Stimulated activated CD8-positive, alpha-beta memory T cell treated with anti-CD3 and anti-CD28 coated beads, Interleukin-12 subunit alpha, Interleukin-12 subunit beta, amount 100 ng/mL, for 4 hours (primary cell): ENCODE results near the gene RAD51B.

Experiments used
- DNase-seq: peaks from one replicate; pipeline ENCODE4 v3.0.0-alpha.2; 2020; ENCODE audit warnings: low read depth

The RAD51B gene

DNA sequence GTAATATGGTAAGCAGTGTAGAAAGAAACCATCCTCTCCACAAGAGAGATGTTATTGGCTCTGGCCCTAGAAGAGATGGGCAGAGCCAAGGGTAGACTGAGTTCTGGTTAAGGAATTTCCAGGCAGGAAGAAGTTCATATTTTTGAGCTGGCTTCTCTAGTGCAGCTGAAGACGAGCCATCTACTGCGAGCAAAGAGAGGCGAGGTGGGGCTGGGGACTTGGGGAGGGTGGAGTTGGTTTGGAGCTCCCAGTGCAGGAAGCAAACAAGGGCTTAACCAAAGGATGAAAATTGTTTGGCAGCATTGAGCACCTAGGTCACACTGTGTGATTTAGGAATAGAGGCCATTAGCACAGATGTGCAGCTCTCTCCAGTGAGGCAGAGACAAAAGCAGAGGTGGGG is 733.7 kb downstream of the RAD51B start:
- DNase-seq, result no peak

DNA sequence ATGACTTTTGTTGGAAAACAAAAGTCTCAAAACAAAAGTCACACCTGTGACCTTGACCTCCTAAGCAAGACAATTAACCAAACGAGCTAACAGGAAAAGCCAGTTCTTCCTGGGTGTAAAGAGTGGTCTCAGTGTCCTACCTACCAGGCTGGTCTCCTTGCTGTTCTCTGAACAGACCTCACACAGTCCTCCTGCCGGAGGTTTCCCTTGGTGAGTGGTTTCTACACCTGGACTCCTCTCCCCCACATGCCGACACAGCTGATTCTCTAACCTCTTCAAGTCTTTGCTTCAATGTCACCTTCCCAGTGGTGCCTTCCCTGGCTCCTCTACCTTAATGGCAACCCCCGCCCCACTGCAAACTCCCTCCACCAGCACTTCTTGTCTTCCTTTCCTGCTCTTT is 734.7 kb downstream of the RAD51B start:
- no peak for DNase-seq

DNA sequence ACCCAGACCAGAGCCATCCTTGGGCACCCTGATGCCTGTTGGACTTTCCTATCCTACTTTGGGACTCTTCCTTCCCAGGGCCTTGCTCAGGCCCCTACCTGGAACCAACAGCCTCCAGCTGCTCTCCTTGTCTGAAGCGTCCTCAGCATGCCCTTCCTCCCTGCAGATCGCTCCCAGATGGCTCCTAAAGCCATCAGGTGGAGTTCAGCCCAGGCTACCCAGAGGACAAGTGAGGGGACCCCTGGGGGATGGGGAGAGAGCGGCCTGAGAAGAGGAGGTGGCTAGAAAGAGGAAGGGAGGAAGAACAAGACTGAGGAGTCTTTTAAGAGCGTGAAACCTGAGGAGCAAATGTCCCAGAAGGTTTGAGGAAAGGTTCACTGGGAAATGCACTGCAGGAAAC is 736.7 kb downstream of the RAD51B start:
- DNase-seq, result no peak

DNA sequence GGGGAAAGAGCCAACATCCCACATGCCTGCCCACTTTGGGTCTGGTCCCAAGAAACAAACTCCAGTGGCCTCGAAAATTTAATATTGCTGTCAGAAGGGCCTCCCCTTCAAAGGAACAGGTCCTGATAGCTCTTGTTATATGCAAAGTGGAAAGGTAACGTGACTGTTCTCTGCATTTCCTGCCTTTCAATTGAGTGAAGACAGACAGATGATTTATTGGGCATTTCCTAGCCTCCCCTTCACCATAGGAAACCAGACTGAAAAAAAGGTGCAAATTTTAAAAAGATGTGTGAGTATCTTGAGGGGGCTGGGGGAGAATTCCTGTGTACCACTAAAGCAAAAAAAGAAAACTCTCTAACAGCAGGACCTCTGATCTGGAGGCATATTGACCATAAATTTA is 738.1 kb downstream of the RAD51B start:
- DNase-seq, result no peak

DNA sequence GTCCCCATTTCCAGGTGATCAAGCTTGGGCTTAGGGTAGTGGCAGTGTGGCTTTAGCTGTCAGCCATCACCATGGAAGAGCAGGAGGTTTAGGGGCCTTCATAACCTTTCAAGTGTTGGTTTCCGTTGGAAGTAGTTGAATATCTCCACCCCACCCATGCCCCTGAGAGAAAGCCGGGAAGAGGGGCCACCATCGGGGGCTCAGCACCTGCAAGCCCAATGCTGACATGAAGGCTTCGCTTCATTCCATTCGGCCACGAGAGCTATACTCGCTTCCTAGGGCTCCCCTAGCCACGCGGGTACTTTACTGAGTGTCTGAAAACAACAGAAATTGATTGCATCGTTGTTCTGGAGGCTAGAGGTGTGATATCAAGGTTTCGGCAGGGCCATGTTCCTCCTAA is 738.5 kb downstream of the RAD51B start:
- DNase-seq, result no peak

DNA sequence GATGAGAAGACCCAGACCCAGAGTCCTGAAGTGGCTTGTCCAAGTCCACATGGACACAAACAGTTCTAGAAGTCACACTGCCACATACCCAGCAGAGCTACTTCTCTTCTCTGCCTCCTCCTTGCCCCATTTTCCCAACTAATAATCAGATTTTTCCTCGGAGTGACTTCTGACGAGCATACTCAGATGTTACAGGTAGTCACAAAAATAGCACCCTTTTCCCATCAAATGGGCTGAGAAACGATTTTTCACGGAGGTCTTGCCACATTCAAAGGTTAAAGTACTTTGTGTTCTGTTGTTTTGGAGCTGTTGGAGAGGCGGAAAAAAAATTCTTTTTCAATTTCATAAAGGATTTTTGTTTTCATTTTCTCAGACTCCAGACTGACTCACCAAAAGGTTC is 740.4 kb downstream of the RAD51B start:
- no peak for DNase-seq

DNA sequence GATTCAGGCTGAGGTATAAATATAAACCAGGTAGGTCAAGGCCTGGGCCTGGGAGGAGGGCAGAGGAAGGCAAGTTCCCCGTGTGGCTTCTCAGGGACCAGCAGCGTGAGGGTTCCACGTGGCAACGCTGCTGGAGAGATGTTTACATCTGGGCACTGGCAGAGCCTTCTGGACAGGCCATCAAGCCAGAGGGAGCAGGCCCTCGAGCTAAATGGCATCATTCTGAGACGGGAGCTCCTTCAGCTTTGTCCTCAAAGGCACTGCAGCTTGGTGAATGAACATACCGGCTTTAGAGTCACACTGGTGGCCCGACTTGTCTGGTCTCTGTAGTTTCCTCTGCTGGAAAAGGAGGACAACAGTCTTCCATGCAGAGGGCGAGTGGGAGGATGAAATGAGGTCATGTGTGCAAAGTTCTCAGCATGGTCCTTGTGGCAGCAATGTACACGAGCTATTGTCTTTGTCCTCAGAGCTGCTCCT is 742.0 kb downstream of the RAD51B start:
- DNase-seq, result no peak

DNA sequence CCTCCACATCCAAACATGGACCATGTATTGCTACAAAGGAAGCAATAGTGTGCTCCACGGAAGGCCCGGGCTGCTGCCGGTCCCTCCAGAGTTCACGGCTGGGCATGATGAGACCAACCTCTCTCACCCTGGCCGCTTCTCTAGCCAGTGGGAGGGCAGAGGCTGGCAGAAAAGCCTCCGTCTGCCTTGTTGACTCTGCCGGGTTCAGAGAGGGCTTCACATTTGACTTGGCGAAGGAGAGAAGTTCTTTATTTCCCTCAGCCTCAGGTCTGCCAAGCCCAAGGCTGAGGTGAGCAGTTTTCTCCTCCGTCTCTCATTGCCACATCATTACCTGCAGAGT is 743.3 kb downstream of the RAD51B start:
- DNase-seq, result no peak

DNA sequence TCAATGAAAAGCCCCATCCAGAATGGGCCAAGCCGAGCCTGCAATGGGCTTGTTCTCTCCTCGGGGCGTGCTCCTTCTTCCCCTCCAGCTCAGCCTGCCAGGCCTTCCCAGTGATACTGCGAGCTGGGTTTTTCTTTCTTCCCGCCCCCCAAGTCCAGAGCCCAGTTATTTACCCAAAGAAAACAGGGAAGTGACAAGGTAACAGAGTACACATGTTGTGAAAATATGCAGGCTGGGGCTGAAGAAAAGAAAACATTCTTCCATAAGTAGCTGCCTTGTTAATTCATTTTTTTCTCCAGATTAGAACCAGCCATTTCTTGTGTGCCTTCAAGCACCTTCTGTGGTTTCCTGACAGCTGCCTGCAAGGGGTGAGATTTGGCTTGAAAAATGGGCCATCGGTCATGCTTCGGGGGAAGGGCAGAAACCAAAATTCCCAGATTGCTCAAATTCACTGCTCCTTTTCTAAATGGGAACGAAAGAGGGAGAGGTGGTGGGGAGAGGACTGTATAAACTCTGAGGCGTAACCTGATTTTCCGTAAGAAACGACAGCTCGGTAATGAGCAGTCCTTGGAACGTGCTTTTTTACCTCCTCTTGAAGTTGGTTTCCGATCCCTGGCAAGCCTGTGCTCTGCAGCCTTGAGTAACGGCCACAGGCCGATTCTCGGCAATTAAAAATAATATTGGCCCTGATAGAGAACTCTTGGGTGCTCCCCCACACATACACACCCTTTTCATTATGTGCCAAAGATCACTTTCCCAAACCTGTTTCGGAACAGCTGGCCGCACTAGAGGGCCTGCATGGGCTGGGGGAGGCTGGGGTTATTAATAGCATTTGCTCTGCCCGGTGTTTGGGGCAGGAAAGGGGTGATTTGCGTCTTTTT is 743.9 kb downstream of the RAD51B start:
- no peak for DNase-seq

DNA sequence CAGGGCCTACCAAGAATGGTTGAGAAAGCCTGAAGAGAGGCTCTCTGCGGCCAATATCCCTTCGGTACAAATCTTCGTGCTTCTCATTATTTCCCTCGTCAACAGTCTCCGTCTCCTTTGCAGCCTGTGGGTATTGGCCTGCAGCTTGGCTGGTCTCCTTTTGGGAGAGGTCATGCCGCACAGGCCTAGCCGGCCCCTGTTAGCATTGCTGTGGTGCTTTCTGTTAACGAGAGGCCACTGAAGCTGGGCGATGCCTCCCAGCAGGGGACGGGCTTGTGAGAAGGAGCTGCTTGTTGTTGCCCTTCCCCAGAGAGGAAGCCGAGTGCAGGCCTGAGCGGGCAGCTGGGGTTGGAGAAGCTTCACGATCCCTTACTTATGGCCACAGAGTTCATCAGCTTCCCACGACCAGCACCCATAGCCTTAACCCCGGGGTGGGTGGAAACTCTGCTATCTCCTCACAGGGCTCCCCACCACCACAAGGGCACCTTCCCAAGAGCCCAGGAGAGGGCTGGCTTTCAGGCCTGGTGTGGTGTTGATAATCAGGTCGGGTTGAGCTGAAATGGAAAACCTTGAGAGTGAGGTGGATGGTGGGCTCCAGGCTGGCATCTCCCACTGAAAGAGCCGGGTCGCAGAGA is 744.7 kb downstream of the RAD51B start:
- no peak for DNase-seq

DNA sequence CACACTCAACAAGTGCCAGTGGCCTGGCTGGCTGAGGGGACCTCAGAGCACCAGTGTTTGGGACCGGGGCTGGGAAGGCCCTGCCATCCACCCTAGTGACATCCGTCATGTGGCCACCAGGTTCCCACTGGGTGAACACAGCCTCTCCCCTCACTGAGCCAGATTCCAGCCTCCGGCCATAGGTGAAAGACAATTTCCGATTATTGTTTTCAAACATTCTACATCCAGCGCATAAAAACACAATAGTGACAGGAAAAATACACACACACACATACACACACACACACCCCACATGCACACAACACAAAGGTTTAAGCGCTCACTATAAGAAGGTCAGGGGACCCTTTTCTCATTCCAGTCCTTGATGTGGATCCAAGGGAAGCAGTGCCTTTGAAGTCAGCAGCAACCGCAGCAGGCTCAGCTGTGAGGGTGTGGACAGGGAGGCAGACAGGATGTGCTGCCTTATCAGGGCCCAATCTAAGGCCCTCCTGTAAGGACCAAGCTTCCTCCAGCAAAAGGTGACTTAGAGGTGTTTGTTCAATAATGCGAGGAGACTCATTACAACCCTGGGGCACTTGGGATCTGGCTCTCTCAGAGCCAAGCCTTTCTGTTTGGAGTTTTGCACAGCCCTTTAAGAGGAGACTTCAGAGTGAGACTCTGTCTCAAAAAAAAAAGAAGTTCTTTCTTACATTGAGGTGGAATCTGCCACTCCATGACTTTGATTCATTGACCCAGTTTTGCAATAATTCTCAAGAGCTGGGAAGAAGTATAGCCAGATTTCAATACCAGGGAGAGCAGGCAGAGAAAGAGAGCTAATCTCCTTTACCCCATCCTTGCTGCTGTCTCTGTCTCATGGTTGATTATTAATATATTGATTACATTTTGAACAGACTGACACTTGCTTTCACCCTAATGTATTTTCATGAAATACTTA is 745.5 kb downstream of the RAD51B start:
- DNase-seq, result no peak

DNA sequence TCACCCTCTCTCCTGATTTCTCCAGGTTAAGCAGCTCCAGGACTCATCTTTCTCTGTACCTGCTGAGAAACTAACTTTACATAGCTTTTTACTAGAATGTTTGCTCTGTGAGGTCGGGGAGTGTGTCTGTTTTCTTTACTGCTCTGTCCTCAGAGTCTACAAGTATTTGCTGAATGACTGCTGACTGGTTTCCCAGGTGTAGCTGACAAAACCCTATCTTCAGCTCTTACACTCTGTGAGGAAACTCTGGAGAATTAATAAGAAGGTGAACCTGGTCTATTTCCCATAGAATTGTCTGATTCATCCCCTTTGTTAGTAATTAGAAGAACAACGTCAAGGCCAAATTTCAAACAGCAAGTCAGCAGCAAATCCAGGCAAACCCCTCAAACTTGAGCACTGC is 746.5 kb downstream of the RAD51B start:
- DNase-seq, result no peak

DNA sequence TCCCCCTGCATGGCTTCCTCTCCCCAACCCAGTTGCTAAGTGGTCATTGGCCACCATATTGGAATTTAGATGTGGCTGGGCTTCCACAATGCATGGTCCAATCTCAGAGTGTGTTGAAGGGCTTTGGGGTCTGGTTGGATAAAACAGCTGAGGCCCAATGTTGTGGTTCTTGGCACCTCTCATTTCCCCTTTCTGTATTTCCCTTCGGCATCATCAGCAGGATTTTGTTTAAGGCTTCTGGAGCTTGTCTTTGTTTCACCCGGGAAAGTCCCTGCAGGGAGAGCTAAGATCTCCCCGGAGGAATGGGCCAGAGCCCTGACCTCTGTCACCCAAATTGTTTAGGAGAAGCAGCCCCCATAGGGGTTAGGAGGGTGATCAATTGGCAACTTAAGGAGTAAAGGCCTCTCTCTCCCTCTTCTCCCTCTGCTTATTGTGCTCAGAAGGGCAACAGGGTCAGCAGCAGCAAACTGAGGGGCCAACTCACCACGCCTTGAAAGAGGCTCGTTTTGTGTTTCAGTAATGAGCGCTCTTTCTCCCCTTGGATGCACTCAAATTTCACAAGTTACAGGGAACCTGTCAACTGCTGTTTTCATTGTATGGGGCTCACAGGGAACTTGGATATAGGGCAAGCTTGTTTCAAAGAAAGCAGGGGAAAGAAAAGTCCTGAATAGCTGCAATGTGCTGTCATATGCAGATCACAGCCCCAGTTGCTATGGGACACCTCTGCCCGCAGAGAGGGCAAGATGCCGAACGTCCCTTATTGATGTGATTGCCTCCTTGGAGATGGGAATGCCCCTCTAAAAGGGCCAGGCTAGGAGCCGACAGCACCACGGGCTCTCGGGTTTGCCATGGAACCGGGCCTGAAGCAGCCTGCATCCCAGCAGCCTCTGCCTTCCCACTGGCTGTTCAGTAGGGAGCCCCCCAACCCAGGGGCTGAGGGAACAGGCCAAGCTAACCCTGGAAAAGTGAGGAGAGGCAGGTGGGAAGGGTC is 749.6 kb downstream of the RAD51B start:
- DNase-seq, result no peak

DNA sequence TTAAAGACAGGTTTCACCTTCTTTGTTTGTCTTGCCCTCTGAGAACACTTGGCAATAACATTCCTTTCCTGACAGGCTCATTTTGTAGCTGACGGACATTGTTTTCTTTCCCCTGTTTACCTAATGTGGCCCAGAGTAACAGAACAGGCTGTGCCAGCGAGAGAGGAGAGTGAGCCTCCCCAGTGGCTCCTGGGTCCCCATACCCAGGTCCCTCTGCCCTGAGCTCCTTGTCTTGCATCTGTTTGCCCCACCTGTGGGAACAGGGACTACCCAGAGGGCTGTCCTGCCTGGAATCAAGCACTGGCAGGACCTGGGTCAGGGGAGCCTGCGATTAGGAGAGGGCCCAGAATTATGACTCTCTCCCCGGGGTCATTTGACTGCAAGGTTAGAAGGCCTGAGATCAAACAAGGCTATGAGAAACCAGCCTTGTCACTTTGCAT is 750.4 kb downstream of the RAD51B start:
- no peak for DNase-seq

DNA sequence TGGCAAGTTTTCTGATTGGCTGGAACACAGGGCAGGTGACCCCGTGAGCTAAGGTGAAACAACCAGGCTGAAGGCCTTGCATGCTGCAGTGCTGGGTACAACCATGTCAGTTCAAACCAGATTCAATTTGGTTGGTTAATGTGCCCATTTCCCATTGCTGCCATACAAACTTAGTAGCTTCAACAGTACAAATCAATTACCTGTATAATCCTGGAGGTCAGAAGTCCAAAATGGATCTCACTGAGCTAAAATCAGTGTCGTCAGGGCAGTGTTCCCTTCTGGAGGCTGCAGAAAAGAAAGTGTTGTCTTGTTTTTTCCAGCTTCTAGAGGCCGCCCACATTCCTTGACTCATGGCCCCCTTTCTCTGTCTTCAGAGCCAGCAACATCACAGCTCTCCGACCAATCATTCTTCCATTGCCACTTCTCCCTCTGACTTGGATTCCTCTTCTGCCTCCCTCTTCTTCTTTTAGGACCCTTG is 751.6 kb downstream of the RAD51B start:
- DNase-seq, result no peak

DNA sequence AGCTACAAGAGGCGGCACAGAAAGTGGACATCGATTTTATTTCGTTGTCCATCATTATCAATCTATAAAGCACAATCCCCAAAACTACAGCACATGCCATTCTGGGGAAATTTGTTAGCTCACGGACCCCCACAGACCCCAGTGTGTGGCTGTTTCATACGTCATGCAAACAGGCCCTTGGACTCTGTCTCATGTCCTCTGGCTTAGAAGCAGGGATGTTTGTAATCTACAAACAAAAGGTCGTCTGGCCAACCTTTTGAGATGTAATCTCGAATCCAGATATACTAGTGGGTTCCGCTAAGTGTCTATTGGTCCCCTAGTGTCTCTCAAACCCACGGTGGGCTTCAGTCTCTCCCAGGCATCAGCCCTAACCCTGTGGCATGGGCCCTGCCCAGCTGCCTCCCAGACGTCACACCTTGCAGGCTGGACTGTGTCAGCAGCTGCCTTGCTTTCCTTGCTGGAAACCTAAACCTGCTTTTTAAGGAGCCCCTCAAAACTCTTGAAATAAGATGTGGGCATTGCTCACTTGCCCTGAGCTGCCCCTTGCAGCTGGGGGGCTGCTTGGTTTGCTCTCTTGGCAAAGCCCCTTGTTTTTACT is 752.4 kb downstream of the RAD51B start:
- DNase-seq, result no peak

DNA sequence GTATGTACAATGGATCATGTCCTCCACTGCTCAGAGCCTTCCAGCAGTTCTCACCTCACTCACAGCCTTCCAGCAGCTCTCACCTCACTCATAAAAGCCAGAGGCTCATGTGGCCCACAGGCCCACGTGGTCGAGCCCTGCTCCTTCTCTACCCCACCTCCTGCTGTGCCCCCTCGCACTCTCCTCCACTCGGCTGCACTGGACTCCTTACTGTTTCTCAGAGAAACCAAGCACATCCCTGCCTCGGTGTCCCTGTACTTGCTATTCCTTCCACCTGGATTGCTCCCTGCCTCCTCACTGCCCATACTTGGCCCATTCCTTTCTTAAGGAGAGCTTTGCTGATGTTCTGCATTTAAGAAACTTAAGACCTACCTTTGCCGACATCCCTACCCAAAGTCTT is 753.5 kb downstream of the RAD51B start:
- DNase-seq, result no peak

DNA sequence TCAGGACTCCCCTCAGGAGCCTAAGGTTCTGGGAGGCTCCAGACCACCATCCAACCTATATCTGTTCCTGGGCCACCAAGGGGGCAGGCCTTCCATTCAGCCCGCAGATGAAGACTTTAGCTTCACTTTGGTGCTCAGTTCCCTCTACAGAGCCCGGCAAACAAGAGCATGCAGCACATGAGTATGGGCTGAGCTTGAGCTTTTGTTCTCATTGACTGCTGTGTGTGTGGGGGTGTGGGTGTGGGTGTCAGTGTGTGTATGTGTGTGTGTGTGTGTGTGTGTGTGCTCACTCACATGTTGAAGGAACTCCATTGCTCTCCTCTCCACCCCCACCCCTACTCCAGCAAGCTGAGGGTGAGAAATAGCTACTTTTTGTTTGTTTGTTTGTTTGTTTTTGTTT is 754.1 kb downstream of the RAD51B start:
- no peak for DNase-seq

DNA sequence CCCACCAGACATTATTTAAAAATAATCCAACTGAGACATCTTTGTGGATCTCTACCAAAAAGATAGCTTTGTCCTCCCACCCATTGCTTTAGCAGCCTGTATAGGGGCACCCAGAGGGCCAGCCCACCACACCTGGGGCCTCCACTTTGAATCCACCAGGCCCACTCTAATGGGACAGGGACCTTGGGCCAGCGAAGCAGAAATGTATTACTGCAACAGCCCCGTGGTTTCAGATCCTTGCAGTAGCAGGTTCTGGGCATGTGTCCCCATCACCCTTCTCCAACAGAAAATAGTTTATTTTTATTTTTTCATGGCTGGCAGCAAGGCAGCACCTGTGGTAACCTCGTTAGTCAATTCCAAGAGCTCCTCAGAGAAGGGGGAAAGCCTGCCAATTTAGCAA is 754.9 kb downstream of the RAD51B start:
- no peak for DNase-seq

DNA sequence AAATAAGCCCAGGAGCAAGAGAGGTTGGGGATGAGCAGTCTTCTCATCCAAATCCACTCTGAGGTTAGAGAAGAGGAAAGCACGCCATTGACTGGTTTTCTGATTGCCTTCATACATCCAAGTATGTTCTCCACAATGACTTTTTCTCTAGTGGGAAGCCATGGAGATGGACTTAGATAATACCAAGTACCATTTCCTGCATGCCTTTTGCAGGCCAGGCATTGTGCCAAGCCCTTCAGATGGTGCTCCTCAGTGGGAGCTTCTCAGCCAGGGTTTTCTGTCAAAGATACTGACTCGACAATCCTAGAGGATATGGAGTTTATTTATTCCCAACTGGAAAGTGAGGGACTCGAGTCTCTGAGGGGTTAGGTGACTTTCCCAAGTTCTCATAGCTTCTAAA is 755.3 kb downstream of the RAD51B start:
- no peak for DNase-seq

DNA sequence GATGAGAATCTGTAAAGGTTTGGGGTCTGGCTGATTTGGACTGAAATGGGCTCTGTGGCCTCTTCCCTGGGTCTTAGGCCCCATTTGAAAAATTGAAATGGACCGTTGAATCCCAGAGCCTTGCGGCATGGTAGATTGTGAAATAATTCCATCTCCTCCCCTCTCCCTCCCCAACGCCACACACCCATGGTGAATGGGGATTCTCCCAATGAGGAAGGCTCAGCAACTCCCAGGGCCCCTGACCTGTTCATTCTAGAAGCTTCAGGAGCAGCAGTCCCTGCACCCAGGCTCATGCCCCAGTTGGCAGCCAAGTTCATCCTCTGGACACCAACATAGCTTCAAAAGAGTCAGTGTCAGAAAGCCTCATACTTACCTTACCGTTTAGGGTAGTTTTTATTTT is 755.8 kb downstream of the RAD51B start:
- DNase-seq, result no peak
